ENCODE results near the gene USH2A. TPM values are rescaled to one million over a fixed set of nuclear protein-coding genes. Genes with fewer than 3 reads are reported as not detected.

Gene USH2A
- total RNA-seq, 4 donors from 2014 or later: 0.08 to 0.18 TPM; not detected in 2

- no peaks in the 10 kb centered on the region for H3K27me3 ChIP-seq
- H3K4me1 ChIP-seq: no peaks in the 10 kb centered on the region
- no peaks in the 10 kb centered on the region for H3K9me3 ChIP-seq
- H3K4me3 ChIP-seq: no peak overlapping the region
- no peaks in the 10 kb centered on the region for H3K36me3 ChIP-seq
- TF ChIP-seq CTCF (IDR thresholded peaks at IDR 0.05) (no peak), POLR2A (IDR thresholded peaks at IDR 0.05) (no peak), POLR2AphosphoS5 (IDR thresholded peaks at IDR 0.05) (no peak), EP300 (IDR thresholded peaks at IDR 0.05) (no peak)
- DNase-seq (ENCODE audit: low spot score in 2 of 2): no peak
- 66% methylated on average over 4 of the region's 4 CpGs for WGBS
- H3K27ac ChIP-seq: no peak overlapping the region
These were observed 327.8 kb downstream of the USH2A start for GRCh38 chr1:216095400-216095799.

GRCh38 chr1:216090556-216090955 is 332.7 kb downstream of the USH2A start:
- Histone ChIP-seq H3K9me3 (no peaks in the 10 kb centered on the region), H3K27ac (no peak overlapping the region), H3K4me3 (no peak overlapping the region), H3K4me1 (no peaks in the 10 kb centered on the region), H3K27me3 (no peaks in the 10 kb centered on the region), H3K36me3 (no peaks in the 10 kb centered on the region)
- no peak for TF ChIP-seq POLR2AphosphoS5 (IDR thresholded peaks at IDR 0.05)
- no peak for TF ChIP-seq EP300 (IDR thresholded peaks at IDR 0.05)
- TF ChIP-seq CTCF (IDR thresholded peaks at IDR 0.05): no peak
- no peak for DNase-seq (ENCODE audit: low spot score in 2 of 2)
- 86% methylated on average over 6 of the region's 6 CpGs for WGBS

GRCh38 chr1:216086678-216087077 is 336.6 kb downstream of the USH2A start:
- Histone ChIP-seq H3K27ac (no peak overlapping the region), H3K27me3 (no peaks in the 10 kb centered on the region), H3K4me1 (no peaks in the 10 kb centered on the region), H3K9me3 (no peaks in the 10 kb centered on the region), H3K4me3 (no peak overlapping the region), H3K36me3 (no peaks in the 10 kb centered on the region)
- TF ChIP-seq EP300 (IDR thresholded peaks at IDR 0.05) (no peak), POLR2AphosphoS5 (IDR thresholded peaks at IDR 0.05) (no peak), POLR2A (IDR thresholded peaks at IDR 0.05) (no peak), CTCF (IDR thresholded peaks at IDR 0.05) (no peak)
- no peak for DNase-seq (ENCODE audit: low spot score in 2 of 2)
- 88% methylated on average over 3 of the region's 3 CpGs for WGBS

GRCh38 chr1:216081445-216081844 is 341.8 kb downstream of the USH2A start:
- 65% methylated on average over 5 of the region's 5 CpGs for WGBS

GRCh38 chr1:216076751-216077150 is 346.5 kb downstream of the USH2A start:
- 79% methylated on average over 2 of the region's 2 CpGs for WGBS
- TF ChIP-seq POLR2AphosphoS5 (IDR thresholded peaks at IDR 0.05) (no peak), POLR2A (IDR thresholded peaks at IDR 0.05) (no peak), CTCF (IDR thresholded peaks at IDR 0.05) (no peak), EP300 (IDR thresholded peaks at IDR 0.05) (no peak)

More at GRCh38 chr1:216081445-216081844, 341.8 kb downstream of the USH2A start:
- DNase-seq (ENCODE audit: low spot score in 2 of 2): no peak
- H3K27ac ChIP-seq: no peak overlapping the region
- no peak overlapping the region for H3K4me3 ChIP-seq
- H3K36me3 ChIP-seq: no peaks in the 10 kb centered on the region
- no peaks in the 10 kb centered on the region for H3K9me3 ChIP-seq
- H3K27me3 ChIP-seq: no peaks in the 10 kb centered on the region
- H3K4me1 ChIP-seq: no peaks in the 10 kb centered on the region
- TF ChIP-seq CTCF (IDR thresholded peaks at IDR 0.05): no peak
- no peak for TF ChIP-seq EP300 (IDR thresholded peaks at IDR 0.05)
- no peak for TF ChIP-seq POLR2AphosphoS5 (IDR thresholded peaks at IDR 0.05)
- no peak for TF ChIP-seq POLR2A (IDR thresholded peaks at IDR 0.05)

More at GRCh38 chr1:216076751-216077150, 346.5 kb downstream of the USH2A start:
- H3K4me3 ChIP-seq: no peak overlapping the region
- no peaks in the 10 kb centered on the region for H3K9me3 ChIP-seq
- no peaks in the 10 kb centered on the region for H3K27me3 ChIP-seq
- H3K4me1 ChIP-seq: no peaks in the 10 kb centered on the region
- DNase-seq (ENCODE audit: low spot score in 2 of 2): no peak
- no peaks in the 10 kb centered on the region for H3K36me3 ChIP-seq
- H3K27ac ChIP-seq: no peak overlapping the region
